Measurements from ENCODE around the gene POLG2. TPM values are rescaled to one million over a fixed set of nuclear protein-coding genes. Genes with fewer than 3 reads are reported as not detected.

POLG2 gene
- total RNA-seq, 1 donor from 2014 or later: 6.9 TPM

DNA sequence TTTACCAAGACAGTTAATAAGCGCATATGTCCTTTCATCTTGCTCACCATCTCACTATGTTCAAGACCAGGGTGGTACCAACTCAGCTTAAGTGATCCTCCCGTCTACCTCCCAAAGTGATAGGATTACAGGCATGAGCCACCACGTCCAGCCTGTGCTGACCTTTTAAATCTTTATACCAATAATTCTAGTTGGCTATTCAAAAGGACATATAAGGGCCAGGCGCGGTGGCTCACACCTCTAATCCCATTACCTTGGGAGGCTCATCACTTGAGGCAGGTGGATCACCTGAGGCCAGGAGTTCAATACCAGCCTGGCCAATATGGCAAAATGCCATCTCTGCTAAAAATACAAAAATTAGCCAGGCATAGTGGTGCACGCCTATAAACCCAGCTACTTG is 12.3 kb upstream of the POLG2 start:
- H3K27me3 ChIP-seq (ENCODE audit: control insufficient read depth, insufficient read depth, low read length): no peaks in the 10 kb centered on the region
- no peak for DNase-seq (ENCODE audit: low read depth)
- TF ChIP-seq, protein P1, sequence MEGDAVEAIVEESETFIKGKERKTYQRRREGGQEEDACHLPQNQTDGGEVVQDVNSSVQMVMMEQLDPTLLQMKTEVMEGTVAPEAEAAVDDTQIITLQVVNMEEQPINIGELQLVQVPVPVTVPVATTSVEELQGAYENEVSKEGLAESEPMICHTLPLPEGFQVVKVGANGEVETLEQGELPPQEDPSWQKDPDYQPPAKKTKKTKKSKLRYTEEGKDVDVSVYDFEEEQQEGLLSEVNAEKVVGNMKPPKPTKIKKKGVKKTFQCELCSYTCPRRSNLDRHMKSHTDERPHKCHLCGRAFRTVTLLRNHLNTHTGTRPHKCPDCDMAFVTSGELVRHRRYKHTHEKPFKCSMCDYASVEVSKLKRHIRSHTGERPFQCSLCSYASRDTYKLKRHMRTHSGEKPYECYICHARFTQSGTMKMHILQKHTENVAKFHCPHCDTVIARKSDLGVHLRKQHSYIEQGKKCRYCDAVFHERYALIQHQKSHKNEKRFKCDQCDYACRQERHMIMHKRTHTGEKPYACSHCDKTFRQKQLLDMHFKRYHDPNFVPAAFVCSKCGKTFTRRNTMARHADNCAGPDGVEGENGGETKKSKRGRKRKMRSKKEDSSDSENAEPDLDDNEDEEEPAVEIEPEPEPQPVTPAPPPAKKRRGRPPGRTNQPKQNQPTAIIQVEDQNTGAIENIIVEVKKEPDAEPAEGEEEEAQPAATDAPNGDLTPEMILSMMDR (IDR thresholded peaks at IDR 0.05; ENCODE audit: insufficient read depth, low read length, poor library complexity, severe bottlenecking): no peak
- no peaks in the 10 kb centered on the region for H3K36me3 ChIP-seq (ENCODE audit: control insufficient read depth, insufficient read depth, low read length)
- H3K4me3 ChIP-seq (ENCODE audit: low read depth, low read length): no peak overlapping the region

DNA sequence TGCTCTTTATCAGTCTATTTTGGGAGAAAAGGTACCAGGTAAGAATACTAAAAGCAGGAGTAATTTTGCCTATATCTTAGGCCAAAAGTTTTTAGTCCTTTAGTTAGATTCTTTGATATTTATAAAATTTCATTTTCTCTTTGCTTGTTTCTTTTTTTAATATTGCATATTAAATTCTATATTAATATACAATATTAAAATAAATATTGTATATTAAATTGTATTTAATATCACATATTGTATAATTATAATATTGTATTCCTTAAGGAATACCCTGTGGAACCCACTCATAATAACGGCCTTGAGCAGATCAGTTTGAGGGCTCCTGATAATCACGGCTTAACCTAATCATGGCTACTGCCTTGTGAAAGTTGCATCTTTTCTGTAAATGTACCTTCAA is 11.8 kb upstream of the POLG2 start:
- H3K27me3 ChIP-seq (ENCODE audit: control insufficient read depth, insufficient read depth, low read length): no peaks in the 10 kb centered on the region
- H3K4me3 ChIP-seq (ENCODE audit: low read depth, low read length): no peak overlapping the region
- no peaks in the 10 kb centered on the region for H3K36me3 ChIP-seq (ENCODE audit: control insufficient read depth, insufficient read depth, low read length)
- DNase-seq (ENCODE audit: low read depth): no peak
- TF ChIP-seq, protein P1 (IDR thresholded peaks at IDR 0.05; ENCODE audit: insufficient read depth, low read length, poor library complexity, severe bottlenecking): no peak

DNA sequence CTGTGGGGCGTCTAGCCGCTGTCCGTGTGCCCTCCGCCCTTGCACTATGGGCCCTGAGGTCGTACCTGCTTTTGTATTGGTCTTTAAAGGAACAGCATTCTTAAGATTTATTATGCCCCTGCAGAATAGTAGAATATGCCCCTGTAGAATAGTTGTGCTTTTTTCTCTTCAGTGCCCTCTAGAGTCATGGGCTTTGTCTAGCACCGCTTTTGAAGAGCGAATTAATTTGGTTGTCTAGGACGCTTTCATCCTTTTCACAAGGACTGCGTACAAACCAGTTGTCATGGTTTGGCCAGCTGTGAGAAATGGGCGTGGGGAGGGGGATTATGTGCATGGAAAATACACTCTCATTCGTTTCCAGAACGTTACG is 10.5 kb upstream of the POLG2 start:
- no peak for DNase-seq (ENCODE audit: low read depth)
- TF ChIP-seq, protein P1 (IDR thresholded peaks at IDR 0.05; ENCODE audit: insufficient read depth, low read length, poor library complexity, severe bottlenecking): peak; percentile 55

DNA sequence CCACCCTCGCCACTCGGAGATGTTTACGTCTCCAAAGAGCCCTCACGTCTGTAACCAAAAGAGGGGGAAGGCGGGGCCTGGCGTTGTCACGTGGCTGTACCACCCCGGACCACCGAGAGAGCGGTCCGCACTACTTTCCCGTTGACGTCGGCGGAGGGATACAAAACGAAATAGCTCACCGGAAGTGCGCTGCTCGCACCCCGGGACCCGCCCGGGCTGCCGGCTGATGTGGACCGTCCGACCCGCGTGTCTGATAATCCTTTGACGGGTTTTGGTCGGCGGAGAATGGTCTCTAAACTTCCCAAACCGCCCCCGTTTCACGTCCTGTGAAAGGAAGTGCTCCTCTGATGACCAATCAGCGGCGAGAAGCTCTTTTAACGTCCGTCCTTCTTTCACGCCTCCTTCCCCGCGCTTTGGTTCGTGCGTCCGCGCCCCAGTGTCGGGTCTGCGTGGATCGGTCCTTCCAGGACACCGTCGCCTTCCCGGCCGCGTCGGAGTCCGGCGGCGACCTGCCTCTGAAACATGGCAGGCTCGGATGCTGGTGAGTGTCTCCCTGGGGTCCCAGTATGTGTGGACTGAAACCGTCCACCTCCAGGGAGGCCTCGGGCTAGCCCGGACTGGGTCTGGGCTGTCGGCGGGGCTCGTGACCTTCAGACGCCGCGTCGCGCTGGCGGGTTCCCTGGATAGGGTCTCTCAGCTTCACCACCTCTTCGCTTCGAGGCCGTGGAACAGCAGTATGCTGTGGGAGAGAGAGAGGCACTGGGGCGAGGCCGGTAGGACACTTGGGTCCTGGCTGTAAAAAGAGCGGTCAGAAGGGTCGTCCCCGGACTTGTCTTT is 9.9 kb upstream of the POLG2 start, which contains the start of gene CEP95:
Gene CEP95, plus strand, starts transcription at position 402 of the 837 bp plus-strand sequence. Its CDS starts 121 bp downstream, at position 523.
- H3K4me3 ChIP-seq (ENCODE audit: low read depth, low read length): peak within 1 kb of the TSS; percentile 100
- peak; percentile 72 for DNase-seq (ENCODE audit: low read depth)
- TF ChIP-seq, protein P1 (IDR thresholded peaks at IDR 0.05; ENCODE audit: insufficient read depth, low read length, poor library complexity, severe bottlenecking): no peak
- H3K27me3 ChIP-seq (ENCODE audit: control insufficient read depth, insufficient read depth, low read length): no peaks in the 10 kb centered on the region
- peaks cover 3% of the 10 kb centered on the region for H3K36me3 ChIP-seq (ENCODE audit: control insufficient read depth, insufficient read depth, low read length)

More for the DNA sequence above, 10.5 kb upstream of the POLG2 start:
- peaks cover 3% of the 10 kb centered on the region for H3K36me3 ChIP-seq (ENCODE audit: control insufficient read depth, insufficient read depth, low read length)
- H3K4me3 ChIP-seq (ENCODE audit: low read depth, low read length): peak overlapping the region; percentile 100
- H3K27me3 ChIP-seq (ENCODE audit: control insufficient read depth, insufficient read depth, low read length): no peaks in the 10 kb centered on the region

DNA sequence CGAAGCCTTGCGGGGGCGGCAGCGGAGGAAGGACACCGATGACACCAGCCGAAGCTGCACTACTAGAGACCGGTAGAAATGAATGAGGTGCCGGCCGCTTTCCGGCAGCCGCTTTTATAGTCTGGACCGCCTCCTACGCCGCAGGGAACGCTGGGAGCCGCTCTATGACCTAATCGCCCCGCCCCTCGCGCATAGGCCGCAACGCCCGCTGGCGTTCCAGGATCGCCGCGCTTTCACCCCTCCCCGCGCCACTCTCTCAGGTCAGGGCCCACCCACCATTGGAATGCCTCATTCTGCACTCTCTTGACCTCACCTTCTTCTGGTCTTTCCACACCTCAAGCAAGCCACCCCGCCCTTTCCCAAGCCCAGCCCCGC is 9.3 kb upstream of the POLG2 start, which contains the start of gene DDX5:
Gene DDX5, minus strand, starts transcription at position 89 of the 375 bp plus-strand sequence. CDS start 170 bp downstream, outside the sequence.
- peak within 1 kb of the TSS; percentile 100 for H3K4me3 ChIP-seq (ENCODE audit: low read depth, low read length)
- peak; percentile 85 for DNase-seq (ENCODE audit: low read depth)
- TF ChIP-seq, protein P1 (IDR thresholded peaks at IDR 0.05; ENCODE audit: insufficient read depth, low read length, poor library complexity, severe bottlenecking): no peak
- H3K27me3 ChIP-seq (ENCODE audit: control insufficient read depth, insufficient read depth, low read length): no peaks in the 10 kb centered on the region
- peaks cover 4% of the 10 kb centered on the region for H3K36me3 ChIP-seq (ENCODE audit: control insufficient read depth, insufficient read depth, low read length)

Data from kidney epithelial cell (primary cell).